ENCODE measurements around the gene ZNF93. TPM values are rescaled to one million over a fixed set of nuclear protein-coding genes. Genes with fewer than 3 reads are reported as not detected.
A peak's percentile ranks its signal among the peaks of the same experiment; 100 is the strongest.
"Not testable (repeated sequence)": the region's sequence is repeated elsewhere in the genome, so short reads cannot be mapped to it uniquely, and the experiment has no call there.

Gene ZNF93
- total RNA-seq, 1 donor from 2014 or later = 6.1 TPM

DNA sequence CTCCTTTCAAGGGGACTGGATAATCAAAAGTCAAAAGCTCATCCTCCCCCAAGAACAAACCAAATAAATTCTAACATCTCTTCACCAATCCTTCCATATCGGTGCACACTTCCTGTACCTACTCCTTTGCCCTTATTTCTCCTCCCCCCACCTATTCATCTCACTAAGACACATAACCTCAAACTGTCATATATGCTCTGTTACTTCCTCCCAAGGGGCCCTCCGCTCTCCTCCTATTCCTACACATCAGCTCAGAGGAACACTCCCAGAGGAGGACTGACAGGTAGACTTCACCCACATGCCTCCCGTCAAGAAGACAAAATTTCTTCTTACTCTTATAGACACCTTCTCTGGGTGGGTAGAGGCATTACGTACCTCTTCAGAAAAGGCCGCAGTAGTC is 48.1 kb downstream of the ZNF93 start:
- H3K27ac Mint-ChIP-seq (ENCODE audit: unreplicated experiment) = no peak overlapping the region
- no peak for DNase-seq (ENCODE audit: low spot score)
- H3K36me3 Mint-ChIP-seq (ENCODE audit: low read depth) = no peaks in the 10 kb centered on the region
- no peak overlapping the region for H3K4me3 Mint-ChIP-seq (ENCODE audit: unreplicated experiment)
- H3K9me3 Mint-ChIP-seq (ENCODE audit: low read depth) = peaks cover 20% of the 10 kb centered on the region
- H3K27me3 Mint-ChIP-seq (ENCODE audit: low read depth) = no peaks in the 10 kb centered on the region
- TF ChIP-seq, protein P1, sequence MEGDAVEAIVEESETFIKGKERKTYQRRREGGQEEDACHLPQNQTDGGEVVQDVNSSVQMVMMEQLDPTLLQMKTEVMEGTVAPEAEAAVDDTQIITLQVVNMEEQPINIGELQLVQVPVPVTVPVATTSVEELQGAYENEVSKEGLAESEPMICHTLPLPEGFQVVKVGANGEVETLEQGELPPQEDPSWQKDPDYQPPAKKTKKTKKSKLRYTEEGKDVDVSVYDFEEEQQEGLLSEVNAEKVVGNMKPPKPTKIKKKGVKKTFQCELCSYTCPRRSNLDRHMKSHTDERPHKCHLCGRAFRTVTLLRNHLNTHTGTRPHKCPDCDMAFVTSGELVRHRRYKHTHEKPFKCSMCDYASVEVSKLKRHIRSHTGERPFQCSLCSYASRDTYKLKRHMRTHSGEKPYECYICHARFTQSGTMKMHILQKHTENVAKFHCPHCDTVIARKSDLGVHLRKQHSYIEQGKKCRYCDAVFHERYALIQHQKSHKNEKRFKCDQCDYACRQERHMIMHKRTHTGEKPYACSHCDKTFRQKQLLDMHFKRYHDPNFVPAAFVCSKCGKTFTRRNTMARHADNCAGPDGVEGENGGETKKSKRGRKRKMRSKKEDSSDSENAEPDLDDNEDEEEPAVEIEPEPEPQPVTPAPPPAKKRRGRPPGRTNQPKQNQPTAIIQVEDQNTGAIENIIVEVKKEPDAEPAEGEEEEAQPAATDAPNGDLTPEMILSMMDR (IDR thresholded peaks at IDR 0.05) = no peak
- H3K4me1 Mint-ChIP-seq (ENCODE audit: low read depth) = no peaks in the 10 kb centered on the region

DNA sequence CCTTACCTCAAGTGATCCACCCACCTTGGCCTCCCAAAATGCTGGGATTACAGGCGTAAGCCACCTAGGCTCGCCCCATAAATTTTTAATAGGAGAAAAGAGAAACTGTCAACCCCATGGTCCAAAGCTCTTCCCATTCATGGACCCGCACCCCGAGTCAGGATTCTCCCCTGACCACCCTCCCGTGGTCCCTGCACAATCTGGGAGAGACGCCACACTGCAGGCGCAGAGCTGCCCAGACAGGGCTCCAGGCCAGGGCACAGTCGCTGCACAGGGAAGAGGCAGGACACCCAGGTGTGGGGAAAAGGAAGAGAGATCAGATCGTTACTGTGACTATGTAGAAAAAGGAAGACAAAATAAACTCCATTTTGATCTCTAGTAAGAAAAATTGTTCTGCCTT is 54.5 kb downstream of the ZNF93 start:
- DNase-seq (ENCODE audit: low spot score) = no peak
- H3K4me1 Mint-ChIP-seq (ENCODE audit: low read depth) = no peaks in the 10 kb centered on the region
- no peak overlapping the region for H3K4me3 Mint-ChIP-seq (ENCODE audit: unreplicated experiment)
- H3K9me3 Mint-ChIP-seq (ENCODE audit: low read depth) = peaks cover 3% of the 10 kb centered on the region
- H3K27me3 Mint-ChIP-seq (ENCODE audit: low read depth) = no peaks in the 10 kb centered on the region
- no peaks in the 10 kb centered on the region for H3K36me3 Mint-ChIP-seq (ENCODE audit: low read depth)
- TF ChIP-seq, protein P1 (IDR thresholded peaks at IDR 0.05) = no peak
- H3K27ac Mint-ChIP-seq (ENCODE audit: unreplicated experiment) = no peak overlapping the region

DNA sequence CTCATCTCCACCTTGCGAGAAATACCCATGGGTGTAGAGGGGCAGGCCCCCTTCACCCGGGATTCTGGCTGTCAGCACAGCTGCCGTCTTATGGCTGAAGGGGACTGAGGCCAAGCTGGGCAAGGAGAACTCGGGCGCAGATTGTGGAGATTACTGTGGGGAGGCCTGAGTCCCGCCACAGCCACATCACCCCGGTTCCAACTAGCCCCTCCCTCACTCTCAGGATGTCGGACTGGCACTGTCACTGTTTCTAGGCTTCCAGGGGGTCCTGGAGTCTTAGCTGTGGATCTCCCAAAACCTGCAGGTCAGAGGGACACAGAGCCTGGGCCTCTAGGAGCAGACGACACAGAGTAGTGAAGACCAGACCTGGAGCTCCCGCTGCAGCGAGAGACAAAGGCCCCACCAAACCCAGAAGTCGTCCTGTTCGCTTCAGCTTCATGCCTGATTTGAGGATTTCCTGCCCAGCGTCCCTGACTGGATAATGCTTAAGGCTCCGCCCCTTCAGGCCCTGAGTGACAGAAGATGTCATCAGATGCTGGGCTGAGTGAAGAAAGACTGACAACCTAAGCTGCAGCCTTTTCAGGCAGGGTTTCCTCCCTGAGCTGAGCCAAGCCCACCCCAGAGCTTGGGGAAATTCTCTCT is 55.8 kb downstream of the ZNF93 start:
- no peaks in the 10 kb centered on the region for H3K4me1 Mint-ChIP-seq (ENCODE audit: low read depth)
- peaks cover 3% of the 10 kb centered on the region for H3K9me3 Mint-ChIP-seq (ENCODE audit: low read depth)
- no peaks in the 10 kb centered on the region for H3K27me3 Mint-ChIP-seq (ENCODE audit: low read depth)
- no peaks in the 10 kb centered on the region for H3K36me3 Mint-ChIP-seq (ENCODE audit: low read depth)
- H3K27ac Mint-ChIP-seq (ENCODE audit: unreplicated experiment) = no peak overlapping the region
- TF ChIP-seq, protein P1 (IDR thresholded peaks at IDR 0.05) = no peak
- no peak overlapping the region for H3K4me3 Mint-ChIP-seq (ENCODE audit: unreplicated experiment)
- no peak for DNase-seq (ENCODE audit: low spot score)

DNA sequence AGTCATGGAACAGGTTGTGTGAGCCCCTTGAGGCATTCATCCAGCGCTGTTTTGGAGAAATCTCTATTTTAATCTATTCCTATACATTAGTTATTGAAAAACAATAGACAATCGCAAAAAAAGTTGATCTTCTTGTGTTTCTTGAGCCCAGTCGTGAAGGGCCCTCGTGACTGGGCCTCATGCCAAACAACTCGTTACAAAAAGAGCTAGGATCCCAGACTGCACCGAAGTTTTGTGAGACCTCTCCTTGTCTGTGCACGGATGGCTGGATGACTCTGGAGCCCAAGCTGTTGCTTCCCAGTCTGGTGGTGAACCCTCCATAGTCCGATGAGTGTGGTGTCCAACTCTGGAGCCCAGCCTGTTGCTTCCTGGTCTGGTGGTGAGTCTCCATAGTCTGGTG is 57.0 kb downstream of the ZNF93 start:
- not testable (repeated sequence) for H3K4me1 Mint-ChIP-seq (ENCODE audit: low read depth); H3K27me3 Mint-ChIP-seq (ENCODE audit: low read depth); DNase-seq (ENCODE audit: low spot score); H3K27ac Mint-ChIP-seq (ENCODE audit: unreplicated experiment); H3K36me3 Mint-ChIP-seq (ENCODE audit: low read depth); H3K4me3 Mint-ChIP-seq (ENCODE audit: unreplicated experiment); H3K9me3 Mint-ChIP-seq (ENCODE audit: low read depth)

DNA sequence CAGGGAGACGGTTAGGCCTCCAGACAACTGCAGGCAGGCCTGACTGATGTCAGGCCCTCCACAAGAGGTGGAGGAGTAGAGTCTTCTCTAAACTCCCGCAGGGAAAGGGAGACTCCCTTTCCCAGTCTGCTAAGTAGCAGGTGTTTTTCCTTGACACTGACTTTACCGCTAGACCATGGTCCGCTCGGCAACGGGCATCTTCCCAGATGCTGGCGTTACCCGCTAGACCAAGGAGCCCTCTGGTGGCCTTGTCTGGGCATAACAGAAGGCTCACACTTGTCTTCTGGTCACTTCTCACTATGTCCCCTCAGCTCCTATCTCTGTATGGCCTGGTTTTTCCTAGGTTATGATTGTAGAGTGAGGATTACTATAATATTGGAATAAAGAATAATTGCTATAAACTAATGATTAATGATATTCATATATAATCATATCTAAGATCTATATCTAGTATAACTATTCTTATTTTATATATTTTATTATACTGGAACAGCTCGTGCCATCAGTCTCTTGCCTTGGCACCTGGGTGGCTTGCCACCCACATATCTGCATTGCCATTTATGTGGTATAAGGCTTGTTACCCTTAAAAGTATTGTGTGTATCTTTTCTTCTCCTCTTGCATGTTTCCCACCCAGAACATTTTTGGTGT is 58.5 kb downstream of the ZNF93 start:
- H3K9me3 Mint-ChIP-seq (ENCODE audit: low read depth) = peaks cover 15% of the 10 kb centered on the region
- TF ChIP-seq, protein P1 (IDR thresholded peaks at IDR 0.05) = peak; percentile 83
- not testable (repeated sequence) for H3K4me3 Mint-ChIP-seq (ENCODE audit: unreplicated experiment); H3K27ac Mint-ChIP-seq (ENCODE audit: unreplicated experiment); H3K4me1 Mint-ChIP-seq (ENCODE audit: low read depth); H3K27me3 Mint-ChIP-seq (ENCODE audit: low read depth); H3K36me3 Mint-ChIP-seq (ENCODE audit: low read depth); DNase-seq (ENCODE audit: low spot score)

DNA sequence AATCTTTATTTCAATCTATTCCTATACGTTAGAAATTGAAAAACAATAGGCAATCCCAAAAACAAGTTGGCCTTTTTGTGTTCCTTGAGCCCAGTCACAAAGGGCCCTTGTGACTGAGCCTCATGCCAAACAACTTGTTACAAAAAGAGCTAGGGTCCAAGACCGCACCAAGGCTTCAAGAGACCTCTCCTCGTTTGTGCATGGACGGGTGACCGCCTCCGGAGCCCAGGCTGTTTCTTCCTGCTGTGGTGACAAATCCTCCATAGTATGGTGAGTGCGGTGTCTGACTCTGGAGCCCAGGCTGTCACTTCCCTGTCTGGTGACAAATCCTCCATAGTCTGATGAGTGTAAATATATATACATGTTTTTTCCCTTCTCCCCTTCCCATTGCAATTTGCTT is 63.7 kb downstream of the ZNF93 start:
- Mint-ChIP-seq H3K4me3 (ENCODE audit: unreplicated experiment) (no peak overlapping the region), H3K27ac (ENCODE audit: unreplicated experiment) (no peak overlapping the region), H3K9me3 (ENCODE audit: low read depth) (peaks cover 53% of the 10 kb centered on the region), H3K27me3 (ENCODE audit: low read depth) (no peaks in the 10 kb centered on the region), H3K36me3 (ENCODE audit: low read depth) (no peaks in the 10 kb centered on the region), H3K4me1 (ENCODE audit: low read depth) (no peaks in the 10 kb centered on the region)
- TF ChIP-seq, protein P1 (IDR thresholded peaks at IDR 0.05) = no peak
- no peak for DNase-seq (ENCODE audit: low spot score)

DNA sequence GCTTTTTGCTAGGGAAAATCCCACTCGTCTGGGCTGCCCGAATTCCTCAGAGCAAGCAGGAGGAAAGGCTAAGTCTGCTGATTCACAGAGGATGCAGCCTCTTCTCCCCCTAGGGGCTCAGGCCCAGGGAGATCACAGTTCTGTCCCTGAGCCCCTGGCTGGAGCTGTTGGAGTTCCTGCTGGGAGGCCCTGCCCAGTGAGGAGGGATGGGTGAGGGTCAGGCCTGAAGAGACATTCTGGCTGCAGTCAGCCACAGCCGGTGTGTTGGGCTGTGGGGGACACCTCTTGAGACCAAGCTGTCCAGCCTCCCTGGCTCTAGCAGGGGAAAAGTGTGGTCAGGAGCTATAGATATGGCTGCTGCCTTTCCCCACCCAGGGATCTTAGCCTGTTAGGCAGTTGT is 65.4 kb downstream of the ZNF93 start:
- H3K27ac Mint-ChIP-seq (ENCODE audit: unreplicated experiment); H3K27me3 Mint-ChIP-seq (ENCODE audit: low read depth); H3K4me1 Mint-ChIP-seq (ENCODE audit: low read depth); H3K4me3 Mint-ChIP-seq (ENCODE audit: unreplicated experiment); DNase-seq (ENCODE audit: low spot score); H3K36me3 Mint-ChIP-seq (ENCODE audit: low read depth): not testable (repeated sequence)
- H3K9me3 Mint-ChIP-seq (ENCODE audit: low read depth) = peaks cover 62% of the 10 kb centered on the region
